ENCODE measurements around the gene ANLN. TPM values are rescaled to one million over a fixed set of nuclear protein-coding genes. Genes with fewer than 3 reads are reported as not detected.
A peak's percentile ranks its signal among the peaks of the same experiment; 100 is the strongest.

ANLN gene
- total and polyA plus RNA-seq, 9 of the 15 experiments (the other 6 are each of a cell fraction or from before 2014, with no cell fraction given) = 18.1 to 66.2 (median 38.7) TPM

DNA sequence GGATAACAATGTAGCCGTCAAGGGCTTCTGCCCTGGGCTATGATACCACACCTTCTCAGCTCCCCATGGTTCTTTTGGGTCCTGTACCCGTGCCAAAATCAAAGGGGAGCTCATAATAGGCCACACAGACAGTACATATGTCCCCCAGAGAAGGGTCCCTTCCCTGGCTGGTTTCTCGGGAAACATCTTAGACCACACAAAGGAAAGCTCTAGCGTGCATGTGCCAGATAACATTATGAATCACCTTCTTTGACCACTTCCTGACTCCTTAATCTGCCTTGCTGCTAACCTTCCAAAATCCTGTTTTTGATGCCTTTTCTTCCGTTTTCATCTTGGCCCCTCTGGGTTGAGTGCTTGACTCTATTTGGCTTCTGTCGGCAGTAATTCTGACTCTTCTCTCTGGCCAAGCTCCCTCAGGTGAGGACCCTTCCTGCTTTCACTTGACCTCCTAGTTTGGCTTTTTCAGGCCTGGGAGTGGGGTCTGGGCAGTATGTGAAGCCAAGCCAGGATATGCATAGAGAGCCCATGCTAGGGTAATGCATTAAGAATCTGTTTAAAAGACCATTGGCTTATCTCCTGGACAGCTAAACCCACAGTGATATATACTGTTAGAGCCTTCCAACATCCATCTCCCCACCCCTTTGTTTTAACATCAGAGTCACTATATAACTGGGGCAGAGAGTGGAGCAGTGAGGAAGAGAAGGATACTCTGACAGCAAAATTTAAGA lies 84.8 kb downstream of the ANLN start (continued):
- TF ChIP-seq, protein P1, sequence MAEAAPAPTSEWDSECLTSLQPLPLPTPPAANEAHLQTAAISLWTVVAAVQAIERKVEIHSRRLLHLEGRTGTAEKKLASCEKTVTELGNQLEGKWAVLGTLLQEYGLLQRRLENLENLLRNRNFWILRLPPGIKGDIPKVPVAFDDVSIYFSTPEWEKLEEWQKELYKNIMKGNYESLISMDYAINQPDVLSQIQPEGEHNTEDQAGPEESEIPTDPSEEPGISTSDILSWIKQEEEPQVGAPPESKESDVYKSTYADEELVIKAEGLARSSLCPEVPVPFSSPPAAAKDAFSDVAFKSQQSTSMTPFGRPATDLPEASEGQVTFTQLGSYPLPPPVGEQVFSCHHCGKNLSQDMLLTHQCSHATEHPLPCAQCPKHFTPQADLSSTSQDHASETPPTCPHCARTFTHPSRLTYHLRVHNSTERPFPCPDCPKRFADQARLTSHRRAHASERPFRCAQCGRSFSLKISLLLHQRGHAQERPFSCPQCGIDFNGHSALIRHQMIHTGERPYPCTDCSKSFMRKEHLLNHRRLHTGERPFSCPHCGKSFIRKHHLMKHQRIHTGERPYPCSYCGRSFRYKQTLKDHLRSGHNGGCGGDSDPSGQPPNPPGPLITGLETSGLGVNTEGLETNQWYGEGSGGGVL (CRISPR knock-in tag; IDR thresholded peaks at IDR 0.05) = no peak
- TF ChIP-seq CXXC5 (CRISPR knock-in tag; IDR thresholded peaks at IDR 0.05) (peak; percentile 10; the same call in 1 of the 2 replicates), ZNF586 (CRISPR knock-in tag; conservative IDR thresholded peaks at IDR 0.05) (no peak), ZNF780A (CRISPR knock-in tag; IDR thresholded peaks at IDR 0.05) (no peak), NFATC3 (IDR thresholded peaks at IDR 0.05) (no peak), ZSCAN32 (CRISPR knock-in tag; IDR thresholded peaks at IDR 0.05) (no peak), TAF1 (IDR thresholded peaks at IDR 0.05; ENCODE audit: control insufficient read depth, extremely low read depth, insufficient read depth, low read length, severe bottlenecking) (no peak), ESRRB (CRISPR knock-in tag; IDR thresholded peaks at IDR 0.05; ENCODE audit: borderline replicate concordance) (no peak), FOXJ2 (tag; IDR thresholded peaks at IDR 0.05) (no peak), ZNF232 (CRISPR knock-in tag; IDR thresholded peaks at IDR 0.05) (no peak), DMBX1 (CRISPR knock-in tag; IDR thresholded peaks at IDR 0.05; ENCODE audit: borderline replicate concordance) (no peak), RFX5 (IDR thresholded peaks at IDR 0.05; ENCODE audit: low read depth, low read length) (no peak), ZBTB7A (IDR thresholded peaks at IDR 0.05; ENCODE audit: borderline replicate concordance, control insufficient read depth, low read depth, low read length) (peak; percentile 67; the same call in 1 of the 2 replicates), PTBP1 (IDR thresholded peaks at IDR 0.05; ENCODE audit: low read depth, low read length) (no peak)
- TF ChIP-seq, protein P2, sequence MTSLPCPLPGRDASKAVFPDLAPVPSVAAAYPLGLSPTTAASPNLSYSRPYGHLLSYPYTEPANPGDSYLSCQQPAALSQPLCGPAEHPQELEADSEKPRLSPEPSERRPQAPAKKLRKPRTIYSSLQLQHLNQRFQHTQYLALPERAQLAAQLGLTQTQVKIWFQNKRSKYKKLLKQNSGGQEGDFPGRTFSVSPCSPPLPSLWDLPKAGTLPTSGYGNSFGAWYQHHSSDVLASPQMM (CRISPR knock-in tag; IDR thresholded peaks at IDR 0.05) = no peak
- TF ChIP-seq, protein P3, sequence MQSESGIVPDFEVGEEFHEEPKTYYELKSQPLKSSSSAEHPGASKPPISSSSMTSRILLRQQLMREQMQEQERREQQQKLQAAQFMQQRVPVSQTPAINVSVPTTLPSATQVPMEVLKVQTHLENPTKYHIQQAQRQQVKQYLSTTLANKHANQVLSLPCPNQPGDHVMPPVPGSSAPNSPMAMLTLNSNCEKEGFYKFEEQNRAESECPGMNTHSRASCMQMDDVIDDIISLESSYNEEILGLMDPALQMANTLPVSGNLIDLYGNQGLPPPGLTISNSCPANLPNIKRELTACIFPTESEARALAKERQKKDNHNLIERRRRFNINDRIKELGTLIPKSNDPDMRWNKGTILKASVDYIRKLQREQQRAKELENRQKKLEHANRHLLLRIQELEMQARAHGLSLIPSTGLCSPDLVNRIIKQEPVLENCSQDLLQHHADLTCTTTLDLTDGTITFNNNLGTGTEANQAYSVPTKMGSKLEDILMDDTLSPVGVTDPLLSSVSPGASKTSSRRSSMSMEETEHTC (IDR thresholded peaks at IDR 0.05) = no peak
- TF ChIP-seq, protein P4, sequence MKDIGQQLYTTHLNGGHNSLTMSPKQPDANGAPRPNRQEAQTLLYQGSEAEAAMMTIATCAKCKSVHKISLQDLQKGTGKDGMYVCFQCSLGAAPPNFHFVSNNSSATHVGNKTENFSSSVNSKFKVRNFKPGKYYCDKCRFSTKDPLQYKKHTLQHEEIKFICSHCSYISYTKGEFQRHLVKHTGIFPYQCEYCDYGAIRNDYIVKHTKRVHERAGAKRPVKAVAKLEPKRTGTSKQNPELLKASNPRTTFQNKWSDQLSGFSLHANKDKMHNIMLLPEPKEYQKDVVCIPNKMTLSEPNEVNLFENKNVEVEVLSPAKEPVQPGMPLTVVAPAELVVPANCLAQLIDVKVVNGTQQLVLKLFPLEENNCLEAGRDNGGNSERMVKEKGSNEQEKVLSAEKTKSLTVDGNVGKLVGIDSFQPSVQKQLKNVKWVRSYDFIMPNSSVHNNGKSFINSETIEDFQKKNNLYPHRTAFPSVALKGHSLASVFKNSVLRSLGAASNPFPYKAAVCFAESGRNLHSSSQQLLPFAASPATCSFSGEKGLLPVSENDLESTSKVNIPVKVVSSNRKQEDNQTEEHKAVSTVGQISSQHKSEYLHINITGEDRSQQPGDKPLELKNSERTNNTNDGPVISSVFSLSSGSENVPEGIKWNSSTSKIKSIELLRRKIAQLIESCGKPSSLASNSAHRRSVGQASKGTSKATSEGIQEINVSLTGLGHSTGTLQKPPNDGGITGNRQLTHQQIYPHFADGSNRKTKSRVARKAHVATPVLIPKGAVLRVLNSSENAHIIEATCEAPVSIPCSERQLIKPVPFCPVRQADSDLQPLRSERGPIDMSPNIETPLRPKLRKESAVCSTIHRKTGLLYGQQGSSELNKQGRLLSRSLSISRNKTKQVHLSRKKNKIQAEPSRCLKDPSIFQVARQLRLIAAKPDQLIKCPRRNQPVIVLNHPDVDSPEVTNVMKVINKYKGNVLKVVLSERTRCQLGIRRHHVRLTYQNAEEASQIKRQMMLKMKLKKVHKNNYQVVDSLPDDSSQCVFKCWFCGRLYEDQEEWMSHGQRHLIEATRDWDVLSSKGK (CRISPR knock-in tag; IDR thresholded peaks at IDR 0.05) = no peak
- TF ChIP-seq, protein P5, sequence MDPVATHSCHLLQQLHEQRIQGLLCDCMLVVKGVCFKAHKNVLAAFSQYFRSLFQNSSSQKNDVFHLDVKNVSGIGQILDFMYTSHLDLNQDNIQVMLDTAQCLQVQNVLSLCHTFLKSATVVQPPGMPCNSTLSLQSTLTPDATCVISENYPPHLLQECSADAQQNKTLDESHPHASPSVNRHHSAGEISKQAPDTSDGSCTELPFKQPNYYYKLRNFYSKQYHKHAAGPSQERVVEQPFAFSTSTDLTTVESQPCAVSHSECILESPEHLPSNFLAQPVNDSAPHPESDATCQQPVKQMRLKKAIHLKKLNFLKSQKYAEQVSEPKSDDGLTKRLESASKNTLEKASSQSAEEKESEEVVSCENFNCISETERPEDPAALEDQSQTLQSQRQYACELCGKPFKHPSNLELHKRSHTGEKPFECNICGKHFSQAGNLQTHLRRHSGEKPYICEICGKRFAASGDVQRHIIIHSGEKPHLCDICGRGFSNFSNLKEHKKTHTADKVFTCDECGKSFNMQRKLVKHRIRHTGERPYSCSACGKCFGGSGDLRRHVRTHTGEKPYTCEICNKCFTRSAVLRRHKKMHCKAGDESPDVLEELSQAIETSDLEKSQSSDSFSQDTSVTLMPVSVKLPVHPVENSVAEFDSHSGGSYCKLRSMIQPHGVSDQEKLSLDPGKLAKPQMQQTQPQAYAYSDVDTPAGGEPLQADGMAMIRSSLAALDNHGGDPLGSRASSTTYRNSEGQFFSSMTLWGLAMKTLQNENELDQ (CRISPR knock-in tag; IDR thresholded peaks at IDR 0.05; ENCODE audit: borderline replicate concordance) = no peak
